HuH-7 (cell line): ENCODE data around the gene SHCBP1L.

ENCODE experiments used
- DNase-seq: peaks from one replicate; pipeline ENCODE4 v3.0.0; 2011; ENCODE audit warnings: low spot score

Gene SHCBP1L

DNA sequence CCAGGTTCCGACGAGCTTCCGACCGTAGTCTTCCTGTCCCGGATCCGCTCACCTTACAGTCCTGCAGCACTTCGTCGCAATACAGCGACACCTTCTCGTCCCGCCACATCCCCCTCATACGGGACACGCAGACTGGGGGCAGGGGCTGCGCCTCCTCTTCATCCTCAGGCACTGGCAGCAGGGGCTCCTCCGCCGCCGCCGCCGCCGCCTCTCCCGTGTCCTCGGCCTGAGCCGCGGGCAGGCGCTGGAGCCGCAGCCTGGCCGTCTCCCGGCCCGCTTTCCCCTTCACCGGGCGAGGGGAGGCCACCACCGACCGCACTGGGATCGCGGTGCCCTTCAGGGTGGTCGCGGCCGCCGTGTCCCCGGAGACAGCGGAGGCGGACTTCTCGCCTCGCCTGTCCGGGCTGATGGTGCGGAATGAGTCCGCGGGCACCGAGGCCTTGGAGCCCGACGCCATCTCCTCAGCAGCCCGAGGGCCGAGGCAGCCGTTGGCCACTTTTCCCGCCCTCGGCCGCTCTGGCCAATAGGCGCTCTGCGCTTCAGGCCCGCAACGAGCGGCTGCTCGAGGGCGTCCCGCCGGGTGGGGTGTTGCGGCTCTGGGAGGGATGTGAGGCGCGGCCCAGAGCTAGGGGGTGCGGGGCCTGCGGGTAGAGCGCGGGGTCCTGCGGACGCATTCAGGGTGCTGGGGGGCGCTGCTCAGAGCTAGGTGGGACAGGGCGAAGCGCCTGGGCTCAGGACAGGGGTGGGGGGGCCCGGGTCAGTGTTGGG, at the start of gene SHCBP1L:
TSS of gene SHCBP1L (minus strand) at position 490 of the 768 bp plus-strand sequence. CDS start at position 457, 33 bp downstream.
- no peak for DNase-seq

DNA sequence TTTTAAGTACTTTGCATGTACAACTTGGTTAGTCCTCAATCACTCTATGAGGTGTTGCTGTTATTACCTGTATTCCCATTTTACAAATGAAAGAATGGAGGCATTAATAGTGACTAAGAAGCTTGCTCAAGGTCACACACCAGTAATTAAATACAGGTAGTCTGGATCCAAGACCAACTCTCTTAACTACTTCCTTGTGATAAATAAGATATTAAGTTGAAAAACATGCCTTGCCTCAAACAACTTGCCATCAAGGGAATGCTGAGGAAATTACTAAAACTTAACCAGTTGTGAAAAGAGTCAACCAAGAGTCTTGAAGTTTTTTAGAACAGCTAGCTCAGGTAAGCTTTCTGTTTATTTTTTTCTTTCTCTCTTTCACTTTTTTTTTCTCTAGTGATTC, 49.3 kb upstream of the SHCBP1L start:
- no peak for DNase-seq

DNA sequence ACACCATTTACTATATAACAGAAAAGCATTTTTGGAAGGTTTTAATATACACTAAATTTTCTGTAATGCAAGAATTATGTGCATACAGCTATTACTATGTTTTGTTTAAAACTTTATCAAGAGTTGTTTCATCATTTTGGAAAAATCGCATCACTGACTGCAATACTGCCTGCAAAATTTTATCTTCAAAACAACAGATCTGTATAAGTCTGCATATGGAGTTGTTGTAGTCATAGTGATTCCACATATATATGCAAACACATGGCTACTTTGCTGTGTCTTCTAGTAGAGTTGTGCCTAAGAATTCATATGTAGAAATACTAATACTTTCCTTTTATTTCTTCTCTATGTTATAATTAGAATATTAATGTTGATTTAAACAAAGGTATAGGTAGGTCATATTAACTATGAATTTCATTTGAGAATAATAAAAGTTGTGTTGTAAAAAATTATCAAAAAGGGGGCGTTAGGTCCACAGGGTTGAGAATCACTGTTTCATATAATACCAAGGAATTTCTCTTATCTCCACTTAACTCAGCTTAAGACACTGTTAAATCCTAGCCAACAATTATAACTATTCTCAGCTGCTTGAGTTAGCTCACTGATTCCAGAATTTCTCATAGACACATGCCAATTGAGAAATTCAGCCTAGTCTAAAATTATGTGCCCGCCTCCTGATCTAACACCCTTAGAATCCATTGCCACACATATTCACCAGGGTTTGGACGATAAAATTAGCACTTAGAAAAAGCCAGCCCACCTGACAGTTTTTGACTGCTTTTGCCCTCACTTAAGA, 47.4 kb upstream of the SHCBP1L start:
- DNase-seq: no peak

DNA sequence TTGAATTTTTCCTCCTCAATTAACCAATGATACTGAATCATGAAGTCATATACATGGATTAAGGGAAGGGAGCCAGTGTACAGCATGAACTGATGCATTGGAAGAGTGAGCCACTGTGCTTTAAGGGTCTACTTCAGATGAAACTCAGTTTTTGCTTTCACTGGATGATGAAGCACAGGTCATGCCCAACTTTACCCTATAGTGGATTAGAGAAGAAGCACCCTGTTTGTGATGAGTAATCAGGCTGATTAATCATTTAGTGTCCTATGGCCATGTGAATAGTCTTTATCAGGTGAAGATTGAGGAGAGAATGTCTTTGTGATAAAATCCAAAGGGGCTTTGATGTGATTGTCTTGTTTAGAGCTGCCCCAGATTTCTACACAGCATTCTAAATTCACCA, 45.5 kb upstream of the SHCBP1L start:
- DNase-seq: no peak

DNA sequence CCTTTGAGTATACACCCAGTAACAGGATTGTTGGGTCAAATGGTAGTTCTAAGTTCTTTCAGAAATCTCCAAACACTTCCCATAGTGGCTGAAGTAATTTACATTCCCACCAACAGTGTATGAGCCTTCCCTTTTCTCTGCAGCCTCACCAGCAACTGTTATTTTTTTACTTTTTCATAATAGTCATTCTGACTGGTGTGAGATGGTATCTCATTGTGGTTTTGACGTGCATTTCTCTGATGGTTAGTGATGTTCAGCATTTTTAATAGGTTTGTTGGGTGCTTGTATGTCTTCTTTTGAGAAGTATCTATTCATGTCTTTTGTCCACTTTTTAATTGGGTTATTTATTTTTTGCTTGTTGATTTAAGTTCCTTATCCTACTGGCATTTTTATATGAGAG, 43.9 kb upstream of the SHCBP1L start:
- DNase-seq: no peak

DNA sequence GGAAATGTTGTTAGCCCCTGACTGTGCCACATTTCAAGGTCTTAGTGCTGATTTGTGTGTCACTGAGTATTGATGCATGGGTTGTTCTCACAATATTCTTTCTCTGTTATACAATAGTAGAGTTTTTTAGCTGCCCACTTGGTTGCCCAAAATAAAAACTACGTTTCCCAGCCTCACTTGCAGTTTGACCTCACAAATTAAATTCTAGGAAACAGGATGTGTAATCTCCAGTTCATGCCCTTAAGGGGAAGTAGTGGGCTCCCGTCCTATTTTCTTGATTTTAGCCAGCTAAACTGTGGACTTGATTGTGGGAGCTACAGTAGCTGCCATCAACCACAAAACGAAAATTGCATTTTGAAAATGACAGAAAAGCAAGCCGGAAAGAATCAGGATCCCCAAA, 42.9 kb upstream of the SHCBP1L start:
- no peak for DNase-seq

DNA sequence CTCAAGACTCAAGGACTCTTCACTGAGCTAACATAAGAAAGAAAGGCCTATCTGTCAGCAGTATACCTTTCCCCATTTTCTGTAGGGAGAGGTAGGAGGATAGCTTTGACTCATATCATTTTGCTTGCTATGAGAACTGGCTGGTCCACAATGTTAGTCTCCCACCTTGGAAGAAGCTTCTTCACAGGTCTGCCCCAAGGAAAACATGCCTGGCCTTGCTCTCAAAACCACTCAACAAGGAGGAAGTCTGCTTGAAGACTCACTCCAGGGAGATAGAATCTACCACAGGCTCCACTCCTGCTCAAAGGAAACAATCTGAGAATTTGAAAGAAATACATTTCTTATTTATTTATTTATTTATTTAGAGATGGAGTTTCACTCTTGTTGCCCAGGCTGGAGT, 40.8 kb upstream of the SHCBP1L start:
- DNase-seq: no peak

DNA sequence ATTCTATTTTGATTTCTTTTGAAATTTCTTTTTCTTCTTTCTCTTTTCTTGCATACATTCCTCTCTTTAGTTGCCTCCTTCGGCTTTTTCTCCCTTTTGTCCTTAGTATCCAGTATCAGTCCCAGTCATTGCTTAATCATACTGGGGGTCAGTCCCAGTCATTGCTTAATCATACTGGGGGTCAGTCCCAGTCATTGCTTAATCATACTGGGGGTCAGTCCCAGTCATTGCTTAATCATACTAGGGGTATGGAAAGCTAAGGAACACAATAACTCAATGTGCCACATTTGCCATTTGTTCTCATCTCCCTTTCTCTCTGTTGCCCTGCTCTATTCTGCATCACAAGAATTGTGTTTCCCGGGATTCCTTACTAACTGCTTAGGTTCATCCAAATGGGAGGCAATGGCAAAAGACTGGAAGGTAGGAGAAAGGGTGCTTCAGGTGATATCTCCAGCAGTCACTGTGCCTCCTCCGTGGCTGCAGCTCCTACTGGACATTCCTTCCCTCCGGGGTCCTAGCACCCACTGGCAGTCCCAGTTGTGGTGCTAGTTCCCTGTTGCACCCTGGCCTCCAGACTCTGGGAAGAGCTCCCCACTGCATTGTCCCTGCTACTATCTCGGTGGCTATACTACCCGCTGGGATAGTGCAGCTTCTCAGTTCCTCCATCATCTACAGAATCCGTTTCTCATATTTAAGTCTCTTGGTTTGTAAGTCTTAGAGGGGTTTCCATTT, 37.6 kb upstream of the SHCBP1L start:
- no peak for DNase-seq

DNA sequence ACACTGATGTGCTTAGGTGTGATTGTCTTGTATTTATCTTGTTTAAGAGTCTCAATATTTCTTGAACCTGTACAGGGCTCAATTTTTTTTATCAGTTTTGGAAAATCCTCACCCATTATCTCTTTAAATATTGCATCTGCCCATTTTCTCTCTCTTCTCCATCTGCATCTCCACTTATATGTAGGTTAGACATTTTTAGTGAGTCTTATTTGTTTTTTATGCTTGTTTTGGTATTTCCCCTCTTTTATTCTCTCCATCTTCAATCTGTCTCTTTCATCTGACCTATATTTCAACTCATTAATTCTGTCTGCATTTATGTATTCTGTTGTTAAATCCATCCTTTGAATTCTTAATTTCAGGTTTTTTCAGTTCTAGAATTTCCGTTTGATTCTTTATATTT, 32.9 kb upstream of the SHCBP1L start:
- no peak for DNase-seq

DNA sequence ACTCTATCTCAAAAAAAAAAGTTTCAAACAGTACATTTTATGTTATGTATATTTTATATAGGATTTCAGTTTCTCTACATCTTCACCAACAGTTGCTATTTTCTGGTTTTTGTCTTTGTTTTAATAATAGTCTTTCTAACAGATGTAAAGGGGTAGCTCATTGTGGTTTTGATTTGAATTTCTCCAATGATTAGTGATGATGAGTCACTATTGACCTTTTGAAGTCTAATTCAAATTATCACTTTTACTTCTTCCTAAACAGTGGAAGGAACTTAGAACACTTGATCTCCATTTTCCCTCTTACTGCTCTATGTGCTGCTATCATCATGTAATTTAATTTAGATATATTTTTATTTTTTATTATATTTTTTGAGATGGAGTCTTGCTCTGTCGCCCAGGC, 31.7 kb upstream of the SHCBP1L start:
- no peak for DNase-seq

DNA sequence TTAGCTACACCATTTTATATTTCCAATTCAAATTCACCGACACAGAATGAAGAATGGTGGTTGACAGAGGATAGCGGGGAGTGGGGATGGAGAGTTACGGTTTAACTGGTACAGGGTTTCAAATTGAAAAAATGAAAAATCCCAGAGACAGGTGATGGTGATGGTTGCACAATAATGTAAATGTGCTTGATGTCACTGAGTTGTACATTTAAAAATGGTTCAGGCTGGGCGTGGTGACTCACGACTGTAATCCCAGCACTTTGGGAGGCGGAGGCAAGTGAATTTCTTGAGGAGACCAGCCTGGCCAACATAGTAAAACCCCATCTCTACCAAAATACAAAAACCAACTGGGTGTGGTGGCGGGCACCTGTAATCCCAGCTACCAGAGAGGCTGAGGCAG, 31.2 kb upstream of the SHCBP1L start:
- DNase-seq: no peak

DNA sequence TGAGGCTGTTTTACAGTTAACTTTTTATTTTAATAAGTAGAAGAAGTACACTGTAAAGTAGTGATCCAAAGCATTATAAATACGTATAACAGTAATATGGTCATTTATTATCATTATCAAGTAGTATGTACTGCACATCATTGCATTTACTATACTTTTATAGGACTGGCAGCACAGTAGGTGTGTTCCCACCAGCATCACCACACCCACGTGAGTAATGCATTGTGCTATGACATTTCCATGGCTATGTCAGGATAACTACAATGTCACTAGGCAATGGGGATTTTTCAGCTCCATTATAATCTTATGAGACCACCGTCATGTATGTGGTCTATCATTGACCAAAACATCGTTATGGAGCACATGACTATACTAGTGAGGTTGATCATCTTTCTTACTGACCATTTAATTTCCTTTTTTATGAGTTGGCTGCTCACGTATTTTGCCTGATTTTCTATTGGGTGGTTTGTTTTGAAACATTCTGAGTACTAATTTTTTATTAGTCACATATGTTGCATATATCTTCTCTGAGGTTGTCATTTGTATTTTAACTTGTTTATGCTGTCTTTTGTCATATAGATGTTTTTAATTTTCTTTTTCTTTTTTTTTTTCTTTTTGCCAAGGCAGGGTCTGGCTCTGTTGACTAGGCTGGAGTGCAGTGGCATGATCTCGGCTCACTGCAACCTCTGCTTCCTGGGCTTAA, 25.3 kb upstream of the SHCBP1L start:
- DNase-seq: no peak

DNA sequence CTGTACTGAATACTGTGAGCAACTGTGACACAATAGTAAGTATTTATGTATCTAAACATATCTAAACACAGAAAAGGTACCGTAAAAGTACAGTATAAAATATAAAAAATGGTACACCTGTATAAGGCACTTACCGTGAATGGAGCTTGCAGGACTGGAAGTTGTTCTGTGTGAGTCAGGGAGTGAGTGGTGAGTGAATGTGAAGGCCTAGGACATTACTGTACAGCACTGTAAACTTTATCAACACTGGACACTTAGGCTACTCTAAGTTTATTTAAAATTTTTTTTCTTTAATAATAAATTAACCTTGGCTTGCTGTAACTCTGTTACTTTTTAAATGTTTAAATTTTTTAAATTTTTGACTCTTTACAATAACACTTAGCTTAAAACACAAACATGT, 24.5 kb upstream of the SHCBP1L start:
- no peak for DNase-seq

DNA sequence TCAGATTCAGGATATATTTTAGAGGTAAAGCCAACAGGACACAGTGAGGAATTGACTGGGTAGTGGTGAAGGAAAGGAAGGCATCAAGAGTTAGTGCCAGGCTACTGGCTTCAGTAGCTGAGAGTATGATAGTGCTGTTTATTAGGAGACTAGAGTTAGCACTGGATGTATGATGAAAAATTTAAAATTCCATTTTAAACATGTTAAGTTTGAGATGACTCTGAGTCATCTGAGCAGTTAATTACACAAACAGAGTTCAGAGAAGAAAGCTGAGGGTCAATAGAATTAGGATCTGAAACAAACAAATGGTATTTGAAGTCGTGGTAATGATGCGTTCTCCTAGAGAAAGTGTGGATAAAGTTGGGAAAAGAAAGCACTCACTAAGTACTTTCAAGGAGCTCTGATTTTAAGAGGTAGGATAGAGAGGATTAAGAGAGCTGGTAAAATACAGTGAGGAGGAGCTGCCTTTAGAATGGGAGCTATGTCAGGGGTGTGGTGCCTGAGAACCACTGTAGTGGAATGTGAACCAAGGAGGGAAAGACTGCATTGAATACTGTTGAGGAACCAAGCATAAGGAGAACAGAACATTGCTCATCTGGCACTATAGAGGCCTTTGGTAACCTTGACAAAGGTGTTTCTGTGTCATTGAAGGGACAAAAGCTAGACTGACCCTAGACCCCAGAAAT, 21.7 kb upstream of the SHCBP1L start:
- DNase-seq: no peak

DNA sequence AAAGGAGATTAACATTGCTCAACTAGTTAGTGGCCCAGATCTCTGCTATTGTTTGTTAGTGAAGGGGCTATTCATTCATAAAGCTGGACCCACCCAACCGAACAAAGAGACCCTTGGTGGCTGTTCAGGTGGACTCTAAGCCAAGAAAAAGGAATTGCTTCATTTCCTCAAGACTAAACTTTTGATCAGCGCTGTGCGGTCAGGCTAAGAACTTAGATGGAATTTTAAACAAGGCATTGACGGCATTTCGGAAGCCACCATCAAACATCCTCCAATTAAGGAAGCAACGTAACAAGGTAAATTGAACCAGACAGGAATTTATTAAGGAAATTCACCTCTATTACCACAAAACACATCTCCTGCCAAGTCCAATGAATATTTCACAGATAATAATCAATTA, 19.9 kb upstream of the SHCBP1L start:
- DNase-seq: no peak

DNA sequence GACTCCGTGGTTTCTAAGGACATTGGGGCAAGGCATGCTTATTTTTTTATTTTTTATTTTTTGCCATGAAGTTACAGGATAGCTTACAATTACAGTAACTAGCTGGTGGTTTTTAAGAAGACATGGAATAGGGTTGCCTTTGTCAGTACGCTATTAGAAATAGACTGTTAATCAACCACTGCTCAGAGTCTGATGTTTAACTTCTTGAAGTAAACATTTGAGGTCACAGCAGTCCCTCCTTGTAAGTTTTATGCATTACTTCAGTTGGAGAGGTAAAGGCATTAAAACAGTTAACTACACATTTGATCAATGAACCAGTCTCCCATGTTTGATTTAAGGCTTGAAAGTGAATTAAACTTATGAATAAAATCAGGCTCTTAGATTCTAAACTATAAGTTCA, 19.3 kb upstream of the SHCBP1L start:
- DNase-seq: no peak

DNA sequence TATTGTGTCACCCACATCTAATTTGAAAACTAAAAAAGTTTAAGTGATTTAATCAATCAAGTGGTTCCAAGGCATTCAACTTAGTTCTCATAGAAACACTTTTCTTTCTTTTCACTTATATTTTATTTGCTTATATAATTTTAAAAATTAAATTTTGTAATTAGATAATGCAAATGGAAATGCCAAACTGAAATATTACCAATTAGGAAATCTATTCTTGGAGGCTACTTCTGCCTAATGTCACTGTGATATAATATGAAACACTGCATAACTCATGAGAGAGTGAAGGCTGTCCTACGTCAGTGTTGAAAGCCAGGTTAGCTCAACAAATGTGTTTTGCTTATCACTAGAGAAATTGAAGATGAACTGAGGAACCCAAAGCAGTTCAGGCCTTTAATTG, 18.3 kb upstream of the SHCBP1L start:
- no peak for DNase-seq

DNA sequence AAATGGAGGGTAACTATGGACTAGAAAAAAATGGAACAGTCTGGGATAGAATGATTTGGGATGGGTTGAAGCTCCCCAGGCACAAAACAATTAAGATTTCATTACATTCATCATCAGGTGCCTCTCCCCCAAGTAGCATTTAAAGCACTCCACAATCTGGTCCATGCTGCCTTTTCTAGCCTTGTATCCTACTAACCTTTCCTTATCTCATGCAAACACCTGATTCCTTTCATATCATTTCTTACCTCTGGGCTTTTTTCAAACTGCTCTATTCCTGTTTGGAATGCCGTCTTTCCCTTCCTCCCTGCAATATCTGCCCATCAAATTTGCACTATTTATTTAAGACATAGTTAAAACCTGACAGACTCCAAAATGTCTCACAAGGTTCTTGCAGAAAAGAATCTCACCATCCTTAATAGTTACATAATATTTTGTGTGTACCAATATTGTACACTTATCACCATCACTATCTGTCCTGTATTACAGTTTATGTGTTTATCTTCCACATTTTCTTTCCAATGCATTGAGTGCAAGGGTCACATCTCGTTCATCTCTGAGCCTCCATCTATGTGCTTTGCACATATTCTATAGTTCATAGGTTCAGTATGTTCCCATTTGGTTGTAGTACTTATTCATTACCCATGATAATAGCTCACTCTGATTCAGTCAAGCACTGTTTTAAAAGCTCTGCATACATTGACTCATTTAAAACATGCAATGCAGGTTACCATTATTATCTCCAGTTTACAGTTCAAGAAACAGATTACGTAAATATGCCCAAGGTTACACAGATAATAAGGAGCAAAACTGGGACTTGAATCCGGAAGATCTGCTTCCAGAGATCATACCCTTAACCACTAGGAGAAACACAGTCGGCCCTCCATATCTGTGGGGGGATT, 16.1 kb upstream of the SHCBP1L start:
- DNase-seq: no peak

DNA sequence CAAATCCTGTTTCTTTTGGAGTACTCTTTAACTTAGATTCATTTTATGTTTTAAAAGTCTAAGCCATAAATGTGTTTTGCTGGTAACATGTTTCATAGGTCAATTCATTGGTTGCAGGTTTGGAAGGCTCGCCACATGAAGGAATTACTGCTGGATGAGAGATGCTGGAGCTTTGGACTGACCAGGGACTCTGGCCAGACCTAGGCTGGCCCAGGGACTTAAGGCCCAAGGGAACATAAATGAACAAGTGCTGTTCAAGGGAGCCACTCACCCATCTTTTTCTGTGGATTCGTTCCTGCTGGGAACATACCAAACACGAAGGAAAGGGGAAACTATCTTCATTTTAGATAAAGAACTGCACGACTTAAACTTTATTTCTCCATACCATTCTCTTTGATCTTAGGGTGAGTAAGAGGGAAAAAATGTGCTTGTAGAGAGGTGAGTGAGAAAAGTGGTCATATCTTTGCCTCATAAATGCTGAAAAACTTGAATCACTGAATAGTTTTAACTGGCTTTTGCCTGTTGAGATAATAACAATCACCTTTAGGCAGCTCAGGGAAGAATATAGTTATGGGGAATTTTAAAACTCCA, 15.3 kb upstream of the SHCBP1L start:
- DNase-seq: no peak

DNA sequence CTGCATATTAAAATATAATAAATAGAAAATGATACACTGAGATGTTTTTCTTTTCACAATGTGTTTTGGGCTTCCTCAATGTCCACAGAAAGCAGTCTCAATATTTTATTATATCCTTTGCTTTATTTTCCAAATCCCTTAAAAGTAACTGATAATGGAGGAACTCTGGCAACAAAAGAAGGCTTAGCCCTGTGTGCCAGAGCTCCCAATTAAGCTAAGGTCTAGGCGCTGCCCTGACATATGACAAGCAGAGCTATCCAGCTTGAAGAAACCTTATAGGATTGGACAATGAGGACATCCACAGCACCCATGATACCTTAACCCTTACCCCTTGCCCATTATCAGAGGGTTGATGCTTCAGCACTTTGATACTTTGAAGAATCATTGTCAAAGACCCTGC, 12.9 kb upstream of the SHCBP1L start:
- DNase-seq: no peak
